Activated naive CD8-positive, alpha-beta T cell treated with anti-CD3 and anti-CD28 coated beads, Interleukin-2, amount 50 U/mL, for 16 hours (primary cell): ENCODE data around the gene LGALS1.
"Not testable (repeated sequence)": the region's sequence is repeated elsewhere in the genome, so short reads cannot be mapped to it uniquely, and the experiment has no call there.

Experiments
- DNase-seq: peaks from one replicate; pipeline ENCODE4 v3.0.0-alpha.2; 2020; ENCODE audit warnings: low read depth, low spot score

Gene LGALS1

GRCh38 chr22:37686002-37686982, 10.9 kb downstream of the LGALS1 start, which contains the start of gene NOL12:
TSS of gene NOL12 (plus strand) at chr22:37686343. CDS start at chr22:37686393, 50 bp downstream.
- DNase-seq, result peak; percentile 48

GRCh38 chr22:37690407-37690806, 15.0 kb downstream of the LGALS1 start:
- no peak for DNase-seq

GRCh38 chr22:37690901-37691504, 15.6 kb downstream of the LGALS1 start:
- no peak for DNase-seq

- no peak for DNase-seq
Measured at GRCh38 chr22:37692627-37693285, 17.3 kb downstream of the LGALS1 start.

- DNase-seq, result not testable (repeated sequence)
Measured at GRCh38 chr22:37694131-37694530, 18.7 kb downstream of the LGALS1 start.

GRCh38 chr22:37696260-37696656, 20.8 kb downstream of the LGALS1 start:
- DNase-seq, result not testable (repeated sequence)

GRCh38 chr22:37696657-37697537, 21.5 kb downstream of the LGALS1 start, which contains the start of gene TRIOBP:
TSS of gene TRIOBP (plus strand) at chr22:37697048. CDS start at chr22:37701366, 4,318 bp downstream.
- peak; percentile 88 for DNase-seq

- no peak for DNase-seq
Measured at GRCh38 chr22:37697538-37697835, 22.1 kb downstream of the LGALS1 start.

- DNase-seq, result no peak
Measured at GRCh38 chr22:37701141-37701786, 25.8 kb downstream of the LGALS1 start.

- no peak for DNase-seq
Measured at GRCh38 chr22:37703906-37704305, 28.5 kb downstream of the LGALS1 start.

GRCh38 chr22:37704645-37705044, 29.2 kb downstream of the LGALS1 start:
- no peak for DNase-seq

- no peak for DNase-seq
Measured at GRCh38 chr22:37705205-37705604, 29.8 kb downstream of the LGALS1 start.

GRCh38 chr22:37708580-37709444, 33.4 kb downstream of the LGALS1 start:
- DNase-seq, result no peak

- DNase-seq, result no peak
Measured at GRCh38 chr22:37709445-37709765, 34.0 kb downstream of the LGALS1 start.

- DNase-seq, result no peak
Measured at GRCh38 chr22:37710675-37711074, 35.2 kb downstream of the LGALS1 start.

GRCh38 chr22:37711490-37711889, 36.1 kb downstream of the LGALS1 start:
- DNase-seq, result no peak

- no peak for DNase-seq
Measured at GRCh38 chr22:37713761-37714160, 38.3 kb downstream of the LGALS1 start.

GRCh38 chr22:37714634-37715033, 39.2 kb downstream of the LGALS1 start:
- no peak for DNase-seq

- no peak for DNase-seq
Measured at GRCh38 chr22:37715760-37716159, 40.3 kb downstream of the LGALS1 start.

- no peak for DNase-seq
Measured at GRCh38 chr22:37716708-37717107, 41.3 kb downstream of the LGALS1 start.
